ENCODE results near the gene LCP2. TPM values are rescaled to one million over a fixed set of nuclear protein-coding genes. Genes with fewer than 3 reads are reported as not detected.

LCP2 gene
- total and polyA plus RNA-seq, 10 of the 15 experiments (the other 5 are each of a cell fraction or from before 2014, with no cell fraction given): 8.0 to 50.5 (median 20.6) TPM

DNA sequence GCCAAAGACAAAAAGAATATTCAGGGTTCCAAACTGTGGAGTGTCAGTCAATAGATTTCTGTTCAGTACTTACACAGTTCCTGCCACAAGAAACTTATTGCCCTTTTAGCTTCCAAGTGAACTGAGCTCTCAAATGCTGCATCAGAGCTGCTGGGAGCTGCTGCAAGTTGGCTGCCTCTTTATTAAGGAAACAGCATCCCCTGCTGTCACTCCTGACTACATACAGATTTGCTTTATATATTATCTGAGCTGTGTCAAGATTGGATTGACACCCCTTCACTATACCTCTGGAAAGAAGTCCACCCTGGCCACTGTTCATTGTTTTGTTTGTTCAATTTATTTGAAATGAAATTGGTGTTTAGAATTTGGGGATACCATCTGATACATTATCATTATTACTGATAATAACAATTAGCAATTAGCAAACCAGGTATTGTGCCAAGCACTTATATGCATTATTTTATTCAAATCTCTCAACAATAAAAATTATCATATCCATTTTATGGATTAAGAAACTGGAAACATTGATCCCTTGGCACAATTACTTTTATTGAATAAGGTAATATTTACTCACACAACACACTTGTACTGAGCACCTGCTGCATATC lies 81.2 kb downstream of the LCP2 start:
- ATAC-seq (peak; percentile 82), DNase-seq (ENCODE audit: low read depth, low spot score) (no peak), FAIRE-seq (no peak)
- H3K4me3 ChIP-seq: no peak overlapping the region
- H3K9ac ChIP-seq (ENCODE audit: control insufficient read depth, insufficient read depth, low read length): no peak overlapping the region
- H3K4me1 ChIP-seq (ENCODE audit: control insufficient read depth, insufficient read depth, low read length): no peaks in the 10 kb centered on the region
- no peaks in the 10 kb centered on the region for H3K79me2 ChIP-seq (ENCODE audit: control insufficient read depth, insufficient read depth, low read length)
- in situ Hi-C loops (cut with MboI): no loop called here
- ChIA-PET POLR2A (interaction anchor here (0.5 kb wide), 1 partner anchor 1598 kb away, joined by 3 read pairs; no protein-coding TSS in a partner anchor), CTCF (interaction anchor here (0.7 to 2.3 kb wide), 12 partner anchors 10 to 1229 kb away, joined by 3 to 9 read pairs (median 4); no protein-coding TSS in a partner anchor), SMC1A (ENCODE audit: uncharacterized antibody, unreplicated experiment) (interaction anchor here (0.6 to 1.4 kb wide), 4 partner anchors 93 to 314 kb away, joined by 3 to 7 read pairs (median 4); no protein-coding TSS in a partner anchor), RAD21 (ENCODE audit: unreplicated experiment) (interaction anchor here (1.0 to 1.4 kb wide), 5 partner anchors 20 to 633 kb away, joined by 3 to 12 read pairs (median 4); partner anchors contain the start of gene SPDL1)
- intact Hi-C loops (cut with micrococcal nuclease; ENCODE audit: unreplicated experiment): loop anchor here (1.0 kb wide), 1 partner anchor 116 kb away; no protein-coding TSS in a partner anchor
- no peaks in the 10 kb centered on the region for H3K9me3 ChIP-seq (replicated peaks; ENCODE audit: control insufficient read depth, insufficient read depth, low read length)
- no peaks in the 10 kb centered on the region for H3K36me3 ChIP-seq (ENCODE audit: control insufficient read depth in 2 of 2, insufficient read depth in 2 of 2, low read length in 1 of 2)
- BruUV-seq (replicated peaks): no TSS peak
- 0 out of 4 replicates have a peak, but pooled peaks cover 0 to 2% of the 10 kb centered on the region in 2 experiments for H3K27me3 ChIP-seq (replicated peaks in 1 of 2; ENCODE audit: control insufficient read depth in 2 of 2, insufficient read depth in 2 of 2, low read length in 1 of 2)
- H3K27ac ChIP-seq (ENCODE audit: control insufficient read depth, insufficient read depth): no peak overlapping the region
- no peak overlapping the region for H3K4me2 ChIP-seq (ENCODE audit: control insufficient read depth, insufficient read depth)
- H2AFZ ChIP-seq (ENCODE audit: control insufficient read depth, low read depth, low read length): no peak overlapping the region
- TF ChIP-seq KLF5 (IDR thresholded peaks at IDR 0.05; ENCODE audit: partially characterized antibody) (no peak), RAD21 (IDR thresholded peaks at IDR 0.05; ENCODE audit: insufficient read depth, low read depth, low read length) (peak; percentile 70), SMC3 (IDR thresholded peaks at IDR 0.05; ENCODE audit: borderline replicate concordance, low read length) (peak; percentile 66), NR2C1 (IDR thresholded peaks at IDR 0.05) (0 out of 2 replicates have a peak, but pooled peaks have one; percentile 3)
- TF ChIP-seq, protein P1, sequence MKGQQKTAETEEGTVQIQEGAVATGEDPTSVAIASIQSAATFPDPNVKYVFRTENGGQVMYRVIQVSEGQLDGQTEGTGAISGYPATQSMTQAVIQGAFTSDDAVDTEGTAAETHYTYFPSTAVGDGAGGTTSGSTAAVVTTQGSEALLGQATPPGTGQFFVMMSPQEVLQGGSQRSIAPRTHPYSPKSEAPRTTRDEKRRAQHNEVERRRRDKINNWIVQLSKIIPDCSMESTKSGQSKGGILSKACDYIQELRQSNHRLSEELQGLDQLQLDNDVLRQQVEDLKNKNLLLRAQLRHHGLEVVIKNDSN (IDR thresholded peaks at IDR 0.05; ENCODE audit: borderline replicate concordance, extremely low read length, insufficient read depth, low read depth, low read length): no peak
- TF ChIP-seq, protein P2, sequence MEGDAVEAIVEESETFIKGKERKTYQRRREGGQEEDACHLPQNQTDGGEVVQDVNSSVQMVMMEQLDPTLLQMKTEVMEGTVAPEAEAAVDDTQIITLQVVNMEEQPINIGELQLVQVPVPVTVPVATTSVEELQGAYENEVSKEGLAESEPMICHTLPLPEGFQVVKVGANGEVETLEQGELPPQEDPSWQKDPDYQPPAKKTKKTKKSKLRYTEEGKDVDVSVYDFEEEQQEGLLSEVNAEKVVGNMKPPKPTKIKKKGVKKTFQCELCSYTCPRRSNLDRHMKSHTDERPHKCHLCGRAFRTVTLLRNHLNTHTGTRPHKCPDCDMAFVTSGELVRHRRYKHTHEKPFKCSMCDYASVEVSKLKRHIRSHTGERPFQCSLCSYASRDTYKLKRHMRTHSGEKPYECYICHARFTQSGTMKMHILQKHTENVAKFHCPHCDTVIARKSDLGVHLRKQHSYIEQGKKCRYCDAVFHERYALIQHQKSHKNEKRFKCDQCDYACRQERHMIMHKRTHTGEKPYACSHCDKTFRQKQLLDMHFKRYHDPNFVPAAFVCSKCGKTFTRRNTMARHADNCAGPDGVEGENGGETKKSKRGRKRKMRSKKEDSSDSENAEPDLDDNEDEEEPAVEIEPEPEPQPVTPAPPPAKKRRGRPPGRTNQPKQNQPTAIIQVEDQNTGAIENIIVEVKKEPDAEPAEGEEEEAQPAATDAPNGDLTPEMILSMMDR (IDR thresholded peaks at IDR 0.05 in 2 of 3, conservative IDR thresholded peaks at IDR 0.05 in 1 of 3; ENCODE audit: control insufficient read depth in 2 of 3, extremely low read depth in 1 of 3, insufficient read depth in 1 of 3, low read depth in 3 of 3, low read length in 3 of 3): peak; percentile 57 to 77 (median 64)
- TF ChIP-seq, protein P3, sequence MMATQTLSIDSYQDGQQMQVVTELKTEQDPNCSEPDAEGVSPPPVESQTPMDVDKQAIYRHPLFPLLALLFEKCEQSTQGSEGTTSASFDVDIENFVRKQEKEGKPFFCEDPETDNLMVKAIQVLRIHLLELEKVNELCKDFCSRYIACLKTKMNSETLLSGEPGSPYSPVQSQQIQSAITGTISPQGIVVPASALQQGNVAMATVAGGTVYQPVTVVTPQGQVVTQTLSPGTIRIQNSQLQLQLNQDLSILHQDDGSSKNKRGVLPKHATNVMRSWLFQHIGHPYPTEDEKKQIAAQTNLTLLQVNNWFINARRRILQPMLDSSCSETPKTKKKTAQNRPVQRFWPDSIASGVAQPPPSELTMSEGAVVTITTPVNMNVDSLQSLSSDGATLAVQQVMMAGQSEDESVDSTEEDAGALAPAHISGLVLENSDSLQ (IDR thresholded peaks at IDR 0.05): peak; percentile 21; the same call in 1 of the 2 replicates
- H4K20me1 ChIP-seq (ENCODE audit: control insufficient read depth, insufficient read depth): no peaks in the 10 kb centered on the region
